ENCODE data around the gene IFNW1. TPM values are rescaled to one million over a fixed set of nuclear protein-coding genes. Genes with fewer than 3 reads are reported as not detected.
"Not testable (repeated sequence)": the region's sequence is repeated elsewhere in the genome, so short reads cannot be mapped to it uniquely, and the experiment has no call there.

Gene IFNW1
- total RNA-seq, 1 donor = not detected

GRCh38 chr9:21137020-21137419 lies 4.6 kb downstream of the IFNW1 start:
- no peak for TF ChIP-seq CTCF (IDR thresholded peaks at IDR 0.05; ENCODE audit: insufficient read depth, low read depth, low read length)
- DNase-seq (ENCODE audit: low read depth) = no peak
- H3K4me3 ChIP-seq (ENCODE audit: low read depth, low read length) = no peak overlapping the region

GRCh38 chr9:21135736-21136135 lies 5.9 kb downstream of the IFNW1 start:
- H3K4me3 ChIP-seq (ENCODE audit: low read depth, low read length) = no peak overlapping the region
- no peak for TF ChIP-seq CTCF (IDR thresholded peaks at IDR 0.05; ENCODE audit: insufficient read depth, low read depth, low read length)
- no peak for DNase-seq (ENCODE audit: low read depth)

GRCh38 chr9:21128186-21128585 lies 13.4 kb downstream of the IFNW1 start:
- H3K4me3 ChIP-seq (ENCODE audit: low read depth, low read length); DNase-seq (ENCODE audit: low read depth): not testable (repeated sequence)

- no peak for DNase-seq (ENCODE audit: low read depth)
- H3K4me3 ChIP-seq (ENCODE audit: low read depth, low read length) = no peak overlapping the region
- no peak for TF ChIP-seq CTCF (IDR thresholded peaks at IDR 0.05; ENCODE audit: insufficient read depth, low read depth, low read length)
Observed at GRCh38 chr9:21121595-21122251, 19.9 kb downstream of the IFNW1 start.

- TF ChIP-seq CTCF (IDR thresholded peaks at IDR 0.05; ENCODE audit: insufficient read depth, low read depth, low read length) = no peak
- no peak overlapping the region for H3K4me3 ChIP-seq (ENCODE audit: low read depth, low read length)
- no peak for DNase-seq (ENCODE audit: low read depth)
Observed at GRCh38 chr9:21121079-21121478, 20.6 kb downstream of the IFNW1 start.

GRCh38 chr9:21119093-21119770 lies 22.4 kb downstream of the IFNW1 start:
- DNase-seq (ENCODE audit: low read depth) = no peak
- no peak for TF ChIP-seq CTCF (IDR thresholded peaks at IDR 0.05; ENCODE audit: insufficient read depth, low read depth, low read length)
- no peak overlapping the region for H3K4me3 ChIP-seq (ENCODE audit: low read depth, low read length)

GRCh38 chr9:21114311-21114710 lies 27.3 kb downstream of the IFNW1 start:
- TF ChIP-seq CTCF (IDR thresholded peaks at IDR 0.05; ENCODE audit: insufficient read depth, low read depth, low read length) = no peak
- DNase-seq (ENCODE audit: low read depth) = no peak
- no peak overlapping the region for H3K4me3 ChIP-seq (ENCODE audit: low read depth, low read length)

Data from fibroblast of villous mesenchyme (primary cell).